ENCODE data around the gene RNF126.
"Not testable (repeated sequence)": the region's sequence is repeated elsewhere in the genome, so short reads cannot be mapped to it uniquely, and the experiment has no call there.

The RNF126 gene

DNA sequence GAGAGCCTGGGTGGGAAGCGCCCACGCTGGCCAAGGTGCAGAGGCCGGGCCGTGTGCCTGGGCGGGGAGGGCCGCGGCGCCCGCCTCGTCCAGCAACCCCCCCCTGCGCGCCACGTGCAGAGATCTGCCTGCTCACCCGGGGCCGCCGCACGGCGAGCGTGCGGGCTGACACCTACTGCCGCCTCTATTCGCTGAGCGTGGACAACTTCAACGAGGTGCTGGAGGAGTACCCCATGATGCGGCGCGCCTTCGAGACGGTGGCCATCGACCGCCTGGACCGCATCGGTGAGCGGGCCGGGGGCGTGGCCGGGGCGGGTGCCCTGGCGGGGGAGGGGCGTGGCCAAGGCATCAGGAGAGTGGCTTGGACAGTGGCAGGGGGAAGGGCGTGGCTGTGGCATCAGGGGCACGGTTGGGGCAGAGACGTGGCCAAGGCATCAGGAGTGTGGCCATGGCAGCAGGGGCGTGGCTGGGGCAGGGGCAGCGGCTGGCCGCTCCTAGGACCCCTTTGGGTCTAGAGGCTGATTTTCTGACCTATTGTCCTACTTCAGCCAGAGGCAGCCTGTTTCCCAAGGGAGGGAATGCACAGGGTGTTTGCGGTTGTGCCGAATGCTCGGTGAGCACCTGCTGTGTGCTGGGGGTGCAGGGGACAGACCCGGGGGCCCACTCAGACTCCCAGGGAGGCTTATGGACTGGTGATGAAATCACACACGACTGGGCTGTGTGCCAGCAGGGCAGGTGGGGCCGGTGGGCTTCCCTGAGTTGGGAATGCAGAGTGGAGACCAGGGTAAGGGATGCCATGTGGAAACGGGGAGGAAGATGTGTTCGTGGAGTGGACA, 49.1 kb downstream of the RNF126 start:
- DNase-seq (ENCODE audit: low read depth, low spot score): no peak

DNA sequence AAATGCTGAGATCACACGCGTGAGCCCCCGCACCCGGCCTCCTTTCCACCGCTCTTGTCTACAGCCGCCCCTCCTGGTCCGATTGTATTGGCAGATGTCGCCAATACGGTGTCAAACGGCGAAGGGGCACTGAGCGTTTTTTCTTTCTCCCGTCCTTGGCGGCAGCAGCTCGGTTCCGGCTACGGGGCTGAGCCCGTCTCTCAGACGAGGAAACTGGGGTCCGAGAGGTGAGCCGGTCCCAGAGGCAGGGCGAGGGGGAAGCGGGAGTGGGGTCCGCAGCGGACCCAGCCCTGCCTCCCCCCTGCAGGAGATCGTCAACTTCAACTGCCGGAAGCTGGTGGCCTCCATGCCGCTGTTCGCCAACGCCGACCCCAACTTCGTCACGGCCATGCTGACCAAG, 50.1 kb downstream of the RNF126 start:
- DNase-seq (ENCODE audit: low read depth, low spot score): no peak

DNA sequence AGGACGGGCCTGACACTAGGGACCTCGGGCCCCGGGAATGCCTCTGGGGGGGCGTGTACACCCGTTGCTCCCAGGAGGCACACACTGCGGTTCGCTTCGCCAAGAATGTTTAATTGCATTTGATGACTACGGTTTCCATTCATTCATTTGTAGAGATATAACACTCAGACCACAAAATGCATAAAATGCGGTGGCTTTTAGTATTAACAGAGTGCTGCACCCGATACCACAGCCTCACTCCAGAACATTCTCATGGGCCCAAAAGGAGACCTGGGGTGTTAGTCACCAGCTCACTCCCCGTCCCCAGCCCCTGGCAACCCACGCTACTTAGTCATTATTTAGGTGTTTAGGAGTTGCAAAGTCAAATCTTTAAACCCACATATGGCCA, 51.5 kb downstream of the RNF126 start:
- DNase-seq (ENCODE audit: low read depth, low spot score): no peak

DNA sequence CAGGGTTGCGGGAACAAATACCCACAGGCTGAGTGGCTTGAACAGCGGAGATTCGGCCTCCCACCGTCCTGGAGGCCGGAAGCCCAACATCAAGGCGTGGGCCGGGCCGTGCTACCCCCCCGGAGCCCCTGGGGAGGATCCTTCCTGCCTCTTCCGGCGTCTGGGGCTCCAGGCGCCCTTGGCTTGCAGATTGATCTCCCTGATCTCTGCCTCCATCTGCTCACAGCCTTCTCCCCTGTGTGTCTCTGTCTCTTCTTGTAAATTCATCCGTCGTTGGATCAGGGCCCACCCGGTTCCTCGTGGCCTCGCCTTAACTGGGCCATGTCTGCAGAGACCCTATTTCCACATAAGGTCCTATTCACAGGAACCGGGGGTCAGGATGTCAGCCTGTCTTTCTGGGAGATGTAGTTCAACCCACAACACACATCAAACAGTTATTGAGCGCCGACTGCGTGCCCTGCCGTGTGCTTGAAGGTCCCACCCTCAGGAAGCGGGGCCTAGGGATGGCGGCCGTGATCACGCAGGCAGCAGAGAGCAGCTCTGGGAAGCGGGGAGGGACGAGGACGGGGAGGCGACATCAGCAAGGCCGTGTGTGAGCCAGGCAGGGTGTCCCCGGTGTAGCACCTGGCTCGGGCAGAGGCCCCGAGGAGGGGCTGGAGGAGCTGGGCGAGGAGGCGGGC, 52.1 kb downstream of the RNF126 start:
- peak; percentile 88 for DNase-seq (ENCODE audit: low read depth, low spot score)

DNA sequence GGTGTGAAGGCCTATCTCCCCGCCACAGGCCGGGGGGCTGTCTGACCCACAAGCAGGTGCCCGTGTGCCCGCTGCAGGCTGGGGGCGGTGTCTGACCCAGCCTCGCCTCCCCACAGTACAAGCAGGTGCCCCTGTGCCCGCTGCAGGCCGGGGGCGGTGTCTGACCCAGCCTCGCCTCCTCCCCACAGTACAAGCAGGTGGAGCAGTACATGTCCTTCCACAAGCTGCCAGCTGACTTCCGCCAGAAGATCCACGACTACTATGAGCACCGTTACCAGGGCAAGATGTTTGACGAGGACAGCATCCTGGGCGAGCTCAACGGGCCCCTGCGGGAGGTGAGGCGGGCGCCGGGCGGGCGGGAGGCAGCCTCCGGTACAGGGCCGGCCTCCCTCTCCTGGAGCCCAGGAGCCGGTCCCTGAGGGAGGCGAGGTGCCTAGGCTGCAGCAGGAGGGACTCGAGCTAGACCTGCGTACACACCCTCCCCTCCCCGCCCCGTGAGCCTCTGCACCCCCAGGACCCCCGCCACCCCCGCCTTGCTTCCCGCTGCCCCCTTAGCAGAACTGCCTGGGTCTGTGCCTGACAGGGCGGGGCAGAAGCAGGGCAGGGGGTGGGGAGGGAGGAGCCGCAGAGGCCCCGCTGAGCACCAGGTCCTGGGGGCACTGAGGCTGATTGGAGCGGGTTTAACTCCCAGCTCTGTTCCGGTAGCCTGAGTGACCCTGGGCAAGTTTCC, 52.8 kb downstream of the RNF126 start:
- no peak for DNase-seq (ENCODE audit: low read depth, low spot score)

DNA sequence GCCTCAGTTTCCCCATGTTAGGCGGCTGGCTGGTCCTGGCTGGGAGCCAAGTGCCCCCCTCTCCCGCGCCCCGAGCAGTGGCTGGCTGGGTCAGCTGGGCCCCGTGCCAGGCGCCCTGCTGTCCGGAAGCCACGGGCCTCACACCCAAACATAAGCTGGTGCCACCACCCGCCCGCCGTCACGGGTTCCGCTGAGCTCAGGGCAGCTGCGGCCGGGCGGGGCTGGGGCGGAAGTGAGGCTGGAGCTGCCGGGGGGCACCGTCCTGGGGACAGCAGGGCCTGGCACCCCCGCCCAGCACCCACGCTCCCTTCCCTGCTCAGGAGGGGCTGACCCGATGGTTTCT, 54.0 kb downstream of the RNF126 start:
- no peak for DNase-seq (ENCODE audit: low read depth, low spot score)

DNA sequence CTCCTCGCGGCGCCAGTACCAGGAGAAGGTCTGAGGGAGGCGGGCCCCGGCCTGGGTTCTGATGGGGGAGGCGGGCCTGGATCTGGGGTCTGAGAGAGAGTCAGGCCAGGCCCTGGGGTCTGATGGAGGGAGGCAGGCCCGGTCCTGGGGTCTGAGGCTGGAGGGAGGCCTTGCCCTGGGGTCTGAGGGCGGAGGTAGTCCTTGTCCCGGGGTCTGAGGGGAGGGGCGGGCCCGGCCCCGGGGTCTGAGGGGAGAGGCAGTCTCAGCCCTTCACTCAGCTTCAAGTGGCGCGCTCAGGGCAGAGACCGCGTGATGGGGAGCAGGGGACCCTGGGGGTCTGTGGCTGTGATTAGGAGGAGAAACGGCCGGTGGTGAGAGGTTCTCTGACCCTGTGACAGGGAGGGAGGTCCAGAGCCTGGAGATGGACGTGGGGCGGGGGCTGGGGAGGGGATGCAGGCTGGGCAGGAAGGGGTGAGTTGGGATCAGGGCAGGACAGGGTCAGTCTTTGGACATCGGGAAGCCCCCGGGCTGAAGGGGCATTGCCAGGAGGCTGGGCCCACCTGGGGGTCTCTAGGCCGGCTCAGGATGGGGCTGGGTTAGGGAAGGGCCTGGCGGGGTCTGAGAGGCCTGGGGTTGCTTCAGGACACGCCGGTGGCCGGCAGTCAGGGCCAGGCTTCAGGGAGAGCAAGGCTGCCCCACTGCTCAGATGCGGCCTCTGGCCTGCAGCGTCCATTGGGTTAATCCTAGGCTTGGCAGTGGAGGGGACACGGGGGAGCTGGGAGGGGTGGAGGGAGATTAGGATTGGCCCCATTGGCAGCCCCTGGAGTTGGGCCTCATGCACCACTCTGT, 54.6 kb downstream of the RNF126 start:
- DNase-seq (ENCODE audit: low read depth, low spot score): no peak

DNA sequence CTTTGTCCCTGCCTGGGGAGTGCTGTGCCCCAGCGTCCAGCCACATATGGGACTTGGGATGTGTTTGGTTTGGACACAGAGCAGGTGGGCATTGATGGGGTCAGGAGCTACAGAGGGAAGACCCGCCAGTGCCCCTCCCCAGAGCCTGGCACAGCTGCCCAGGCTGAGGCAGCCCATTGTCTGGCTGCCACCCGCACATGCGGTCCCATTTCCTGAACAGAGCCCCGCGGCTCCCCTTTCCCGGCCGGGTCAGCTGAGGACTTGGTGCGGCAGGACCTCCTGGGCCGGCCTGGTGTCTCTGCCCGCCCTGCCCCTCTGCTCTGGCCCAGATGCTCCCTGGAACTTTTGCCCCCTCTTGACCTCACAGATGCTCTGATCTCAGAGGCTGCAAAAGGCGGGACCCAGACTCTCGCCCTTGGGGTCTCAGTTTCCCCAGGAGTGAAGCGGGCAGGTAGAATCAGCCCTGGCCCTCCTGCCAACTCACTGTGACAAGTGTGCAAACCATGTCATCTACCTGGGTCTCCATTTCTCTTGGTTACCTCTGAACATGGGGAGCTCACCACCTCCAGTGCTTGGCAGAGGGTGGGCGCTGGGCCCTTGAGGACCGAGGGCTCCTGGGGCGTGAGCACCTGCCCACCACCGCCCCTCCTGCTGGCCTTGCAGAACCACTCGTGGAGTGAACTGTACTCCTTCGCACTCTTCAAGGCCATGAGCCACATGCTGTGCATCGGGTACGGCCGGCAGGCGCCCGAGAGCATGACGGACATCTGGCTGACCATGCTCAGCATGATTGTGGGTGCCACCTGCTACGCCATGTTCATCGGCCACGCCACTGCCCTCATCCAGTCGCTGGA, 55.5 kb downstream of the RNF126 start:
- no peak for DNase-seq (ENCODE audit: low read depth, low spot score)

DNA sequence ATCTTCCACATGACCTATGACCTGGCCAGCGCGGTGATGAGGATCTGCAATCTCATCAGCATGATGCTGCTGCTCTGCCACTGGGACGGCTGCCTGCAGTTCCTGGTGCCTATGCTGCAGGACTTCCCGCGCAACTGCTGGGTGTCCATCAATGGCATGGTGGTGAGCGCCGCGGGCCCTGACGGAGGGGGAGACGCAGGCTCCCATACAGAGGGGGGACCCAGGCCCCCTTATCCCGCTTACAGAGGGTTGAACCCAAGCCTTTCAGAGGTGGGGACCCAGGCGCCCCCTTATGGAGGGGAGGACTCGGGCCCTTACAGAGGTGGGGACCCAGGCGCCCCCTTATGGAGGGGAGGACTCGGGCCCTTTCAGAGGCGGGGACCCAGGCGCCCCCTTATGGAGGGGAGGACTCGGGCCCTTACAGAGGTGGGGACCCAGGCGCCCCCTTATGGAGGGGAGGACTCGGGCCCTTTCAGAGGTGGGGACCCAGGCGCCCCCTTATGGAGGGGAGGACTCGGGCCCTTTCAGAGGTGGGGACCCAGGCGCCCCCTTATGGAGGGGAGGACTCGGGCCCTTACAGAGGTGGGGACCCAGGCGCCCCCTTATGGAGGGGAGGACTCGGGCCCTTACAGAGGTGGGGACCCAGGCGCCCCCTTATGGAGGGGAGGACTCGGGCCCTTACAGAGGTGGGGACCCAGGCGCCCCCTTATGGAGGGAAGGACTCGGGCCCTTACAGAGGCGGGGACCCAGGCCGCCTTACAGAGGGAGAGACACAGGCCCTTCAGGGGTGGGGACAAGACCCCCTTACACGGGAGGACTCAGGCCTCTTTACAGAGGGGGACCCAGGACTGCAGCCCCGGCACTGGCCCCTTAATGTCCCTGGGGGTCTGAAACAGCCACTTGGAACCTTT, 57.7 kb downstream of the RNF126 start:
- not testable (repeated sequence) for DNase-seq (ENCODE audit: low read depth, low spot score)

DNA sequence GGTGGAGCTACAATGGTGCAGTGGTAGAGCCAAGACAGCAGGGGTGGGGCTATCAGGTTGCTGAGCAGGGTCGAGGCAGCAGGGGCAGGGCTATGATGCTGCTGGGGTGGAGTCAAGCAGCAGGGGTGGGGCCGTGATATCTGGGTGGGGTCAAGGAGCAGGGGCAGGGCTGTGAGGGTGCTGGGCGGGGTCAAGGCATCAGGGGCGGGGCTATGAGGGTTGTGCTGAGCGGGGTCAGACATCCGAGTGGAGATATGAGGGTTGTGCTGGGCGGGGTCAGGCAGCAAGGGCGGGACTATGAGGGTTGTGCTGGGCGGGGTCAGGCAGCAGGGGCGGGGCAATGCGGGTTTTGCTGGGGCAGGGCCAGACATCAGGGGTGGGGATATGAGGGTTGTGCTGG, 58.7 kb downstream of the RNF126 start:
- no peak for DNase-seq (ENCODE audit: low read depth, low spot score)

DNA sequence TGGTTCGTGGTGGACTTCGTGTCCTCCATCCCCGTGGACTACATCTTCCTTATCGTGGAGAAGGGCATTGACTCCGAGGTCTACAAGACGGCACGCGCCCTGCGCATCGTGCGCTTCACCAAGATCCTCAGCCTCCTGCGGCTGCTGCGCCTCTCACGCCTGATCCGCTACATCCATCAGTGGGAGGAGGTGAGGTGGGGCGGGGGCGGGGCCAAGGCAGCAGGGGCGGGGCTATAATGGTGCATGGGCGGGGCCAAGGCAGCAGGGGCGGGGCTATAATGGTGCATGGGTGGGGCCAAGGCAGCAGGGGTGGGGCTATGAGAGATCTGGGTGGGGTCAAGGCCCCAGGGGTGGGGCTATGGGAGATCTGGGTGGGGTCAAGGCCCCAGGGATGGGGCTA, 59.2 kb downstream of the RNF126 start:
- DNase-seq (ENCODE audit: low read depth, low spot score): not testable (repeated sequence)

DNA sequence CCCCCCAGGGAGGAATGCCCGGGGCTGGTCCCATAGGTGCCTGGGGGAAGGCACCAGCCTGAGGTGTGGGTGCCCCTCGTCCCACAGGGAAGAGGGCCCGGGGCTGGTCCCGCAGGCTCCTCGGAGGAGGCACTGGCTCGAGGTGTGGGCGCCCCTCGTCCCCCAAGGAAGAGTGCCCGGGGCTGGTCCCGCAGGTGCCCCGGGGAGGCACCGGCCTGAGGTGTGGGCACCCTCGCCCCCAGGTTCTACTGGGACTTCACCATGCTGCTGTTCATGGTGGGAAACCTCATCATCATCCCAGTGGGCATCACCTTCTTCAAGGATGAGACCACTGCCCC, 59.7 kb downstream of the RNF126 start:
- not testable (repeated sequence) for DNase-seq (ENCODE audit: low read depth, low spot score)

DNA sequence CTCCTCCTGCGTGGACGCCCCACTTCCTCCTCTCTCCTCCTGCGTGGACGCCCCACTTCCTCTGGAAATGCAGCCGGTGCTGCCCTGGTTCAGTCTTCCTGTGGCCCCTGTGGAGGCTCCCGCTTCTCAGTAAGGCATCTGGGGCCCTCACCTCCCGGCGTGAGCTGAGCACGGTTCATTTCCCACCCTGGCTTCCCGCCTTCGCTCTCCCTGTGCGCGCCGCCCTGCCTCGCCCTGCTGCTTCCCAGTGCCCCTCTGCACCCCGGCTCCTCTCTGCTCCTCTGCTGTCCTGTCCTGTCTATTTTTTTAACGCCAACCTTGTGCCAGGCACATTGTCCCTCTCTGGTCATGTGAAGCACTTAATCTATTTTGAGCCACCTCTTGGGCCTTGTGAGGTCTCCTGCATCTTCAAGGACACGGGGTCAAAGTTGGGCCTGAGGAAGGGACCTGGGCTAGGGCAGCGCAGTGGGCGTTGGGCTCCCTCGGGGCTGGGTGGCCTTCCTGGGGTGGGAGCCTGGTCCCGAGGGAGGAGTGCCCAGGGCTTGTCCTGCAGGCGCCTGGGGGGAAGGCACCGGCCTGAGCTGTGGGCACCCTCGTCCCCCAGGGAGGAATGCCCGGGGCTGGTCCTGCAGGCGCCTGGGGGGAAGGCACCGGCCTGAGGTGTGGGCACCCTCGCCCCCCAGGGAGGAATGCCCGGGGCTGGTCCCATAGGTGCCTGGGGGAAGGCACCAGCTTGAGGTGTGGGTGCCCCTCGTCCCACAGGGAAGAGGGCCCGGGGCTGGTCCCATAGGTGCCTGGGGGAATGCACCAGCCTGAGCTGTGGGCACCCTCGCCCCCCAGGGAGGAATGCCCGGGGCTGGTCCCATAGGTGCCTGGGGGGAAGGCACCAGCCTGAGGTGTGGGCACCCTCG, 60.4 kb downstream of the RNF126 start:
- DNase-seq (ENCODE audit: low read depth, low spot score): no peak

DNA sequence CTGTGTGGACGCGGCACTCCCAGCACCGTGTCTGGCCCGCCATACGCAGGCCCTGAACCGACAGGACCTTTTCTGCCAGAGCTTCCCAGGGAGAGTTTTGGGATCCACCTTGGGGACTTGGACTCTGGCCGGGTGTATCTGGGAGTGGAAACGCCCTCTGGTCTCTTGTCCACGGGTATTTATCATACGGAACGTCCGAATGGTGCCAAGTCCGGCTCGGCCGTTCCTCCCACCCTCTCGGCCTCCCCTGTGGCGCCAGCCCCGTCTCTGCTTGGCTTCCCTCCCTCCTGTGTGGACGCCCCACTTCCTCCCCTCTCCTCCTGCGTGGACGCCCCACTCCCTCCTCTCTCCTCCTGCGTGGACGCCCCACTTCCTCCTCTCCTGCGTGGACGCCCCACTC, 61.2 kb downstream of the RNF126 start:
- DNase-seq (ENCODE audit: low read depth, low spot score): no peak

DNA sequence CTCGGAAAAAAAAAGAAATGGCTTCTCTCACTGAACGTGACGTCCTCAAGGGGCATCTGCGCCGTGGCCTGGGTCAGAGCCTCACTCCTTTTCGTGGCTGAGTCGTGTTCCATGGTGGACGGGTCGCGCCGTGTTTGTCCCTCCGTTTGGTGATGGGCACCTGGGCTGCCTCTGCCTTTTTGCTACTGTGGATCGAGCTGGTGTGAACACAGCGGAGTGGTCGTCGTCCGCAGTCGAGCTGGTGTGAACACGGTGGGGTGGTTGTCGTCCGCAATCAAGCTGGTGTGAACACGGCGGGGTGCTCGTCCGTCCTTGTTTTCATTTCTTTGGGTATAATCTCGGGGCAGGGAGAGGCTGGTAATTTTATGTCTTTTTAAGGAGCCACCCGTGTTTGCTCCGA, 61.7 kb downstream of the RNF126 start:
- DNase-seq (ENCODE audit: low read depth, low spot score): no peak

All from smooth muscle cell of the brain vasculature (primary cell).